ENCODE data around the gene HAUS8. TPM values are rescaled to one million over a fixed set of nuclear protein-coding genes. Genes with fewer than 3 reads are reported as not detected.

Gene HAUS8
- 10.4 and 15.5 TPM in 2 replicates for total RNA-seq (2014; rRNA removed; shearing (Covaris generic))

GRCh38 chr19:17075035-17075863 is at the start of gene HAUS8, which contains the start of gene MYO9B:
TSS of gene HAUS8 (minus strand) at chr19:17075452. CDS start at chr19:17075422, 30 bp downstream.
TSS of gene MYO9B (plus strand) at chr19:17075777. CDS start at chr19:17101718, 25,941 bp downstream.
- DNase-seq = peak; percentile 99
- no peaks in the 10 kb centered on the region for H3K27me3 ChIP-seq (ENCODE audit: control insufficient read depth, insufficient read depth, low read length)
- H3K4me3 ChIP-seq (ENCODE audit: insufficient read depth, low read depth, low read length) = peak within 1 kb of the TSS; percentile 82
- H3K36me3 ChIP-seq (replicated peaks; ENCODE audit: control insufficient read depth, insufficient read depth, low read length) = peaks cover 11% of the 10 kb centered on the region

GRCh38 chr19:17124025-17124424 is 48.8 kb upstream of the HAUS8 start:
- H3K27me3 ChIP-seq (ENCODE audit: control insufficient read depth, insufficient read depth, low read length) = no peaks in the 10 kb centered on the region
- no peak for DNase-seq
- H3K4me3 ChIP-seq (ENCODE audit: insufficient read depth, low read depth, low read length) = no peak overlapping the region
- peaks cover 2% of the 10 kb centered on the region; the same call in 1 of the 2 replicates for H3K36me3 ChIP-seq (replicated peaks; ENCODE audit: control insufficient read depth, insufficient read depth, low read length)

GRCh38 chr19:17123041-17123440 is 47.8 kb upstream of the HAUS8 start:
- Histone ChIP-seq H3K36me3 (replicated peaks; ENCODE audit: control insufficient read depth, insufficient read depth, low read length) (peaks cover 2% of the 10 kb centered on the region; the same call in 1 of the 2 replicates), H3K4me3 (ENCODE audit: insufficient read depth, low read depth, low read length) (no peak overlapping the region), H3K27me3 (ENCODE audit: control insufficient read depth, insufficient read depth, low read length) (no peaks in the 10 kb centered on the region)
- no peak for DNase-seq

GRCh38 chr19:17121736-17122293 is 46.6 kb upstream of the HAUS8 start:
- peaks cover 2% of the 10 kb centered on the region; the same call in 1 of the 2 replicates for H3K36me3 ChIP-seq (replicated peaks; ENCODE audit: control insufficient read depth, insufficient read depth, low read length)
- no peaks in the 10 kb centered on the region for H3K27me3 ChIP-seq (ENCODE audit: control insufficient read depth, insufficient read depth, low read length)
- DNase-seq = no peak
- no peak overlapping the region for H3K4me3 ChIP-seq (ENCODE audit: insufficient read depth, low read depth, low read length)

GRCh38 chr19:17118957-17119356 is 43.7 kb upstream of the HAUS8 start:
- DNase-seq = peak; percentile 49
- Histone ChIP-seq H3K27me3 (ENCODE audit: control insufficient read depth, insufficient read depth, low read length) (no peaks in the 10 kb centered on the region), H3K36me3 (replicated peaks; ENCODE audit: control insufficient read depth, insufficient read depth, low read length) (peaks cover 2% of the 10 kb centered on the region; the same call in 1 of the 2 replicates), H3K4me3 (ENCODE audit: insufficient read depth, low read depth, low read length) (no peak overlapping the region)

GRCh38 chr19:17116996-17117702 is 41.9 kb upstream of the HAUS8 start:
- peak; percentile 18 for DNase-seq
- Histone ChIP-seq H3K36me3 (replicated peaks; ENCODE audit: control insufficient read depth, insufficient read depth, low read length) (peaks cover 2% of the 10 kb centered on the region; the same call in 1 of the 2 replicates), H3K4me3 (ENCODE audit: insufficient read depth, low read depth, low read length) (no peak overlapping the region), H3K27me3 (ENCODE audit: control insufficient read depth, insufficient read depth, low read length) (no peaks in the 10 kb centered on the region)

GRCh38 chr19:17114414-17114831 is 39.2 kb upstream of the HAUS8 start:
- H3K27me3 ChIP-seq (ENCODE audit: control insufficient read depth, insufficient read depth, low read length) = no peaks in the 10 kb centered on the region
- DNase-seq = peak; percentile 75
- peaks cover 3% of the 10 kb centered on the region for H3K36me3 ChIP-seq (replicated peaks; ENCODE audit: control insufficient read depth, insufficient read depth, low read length)
- H3K4me3 ChIP-seq (ENCODE audit: insufficient read depth, low read depth, low read length) = no peak overlapping the region

- peaks cover 2% of the 10 kb centered on the region for H3K36me3 ChIP-seq (replicated peaks; ENCODE audit: control insufficient read depth, insufficient read depth, low read length)
- DNase-seq = no peak
- H3K27me3 ChIP-seq (ENCODE audit: control insufficient read depth, insufficient read depth, low read length) = no peaks in the 10 kb centered on the region
- H3K4me3 ChIP-seq (ENCODE audit: insufficient read depth, low read depth, low read length) = no peak overlapping the region
Observed at GRCh38 chr19:17113127-17113785, 38.0 kb upstream of the HAUS8 start.

- no peaks in the 10 kb centered on the region for H3K27me3 ChIP-seq (ENCODE audit: control insufficient read depth, insufficient read depth, low read length)
- no peak overlapping the region for H3K4me3 ChIP-seq (ENCODE audit: insufficient read depth, low read depth, low read length)
- peaks cover 2% of the 10 kb centered on the region for H3K36me3 ChIP-seq (replicated peaks; ENCODE audit: control insufficient read depth, insufficient read depth, low read length)
- no peak for DNase-seq
Observed at GRCh38 chr19:17112700-17113099, 37.4 kb upstream of the HAUS8 start.

- peak; percentile 68 for DNase-seq
- no peak overlapping the region for H3K4me3 ChIP-seq (ENCODE audit: insufficient read depth, low read depth, low read length)
- peaks cover 2% of the 10 kb centered on the region for H3K36me3 ChIP-seq (replicated peaks; ENCODE audit: control insufficient read depth, insufficient read depth, low read length)
- H3K27me3 ChIP-seq (ENCODE audit: control insufficient read depth, insufficient read depth, low read length) = no peaks in the 10 kb centered on the region
Observed at GRCh38 chr19:17112271-17112670, 37.0 kb upstream of the HAUS8 start.

- no peak for DNase-seq
- H3K27me3 ChIP-seq (ENCODE audit: control insufficient read depth, insufficient read depth, low read length) = no peaks in the 10 kb centered on the region
- H3K36me3 ChIP-seq (replicated peaks; ENCODE audit: control insufficient read depth, insufficient read depth, low read length) = peaks cover 2% of the 10 kb centered on the region
- no peak overlapping the region for H3K4me3 ChIP-seq (ENCODE audit: insufficient read depth, low read depth, low read length)
Observed at GRCh38 chr19:17111766-17112165, 36.5 kb upstream of the HAUS8 start.

- no peak overlapping the region for H3K4me3 ChIP-seq (ENCODE audit: insufficient read depth, low read depth, low read length)
- H3K27me3 ChIP-seq (ENCODE audit: control insufficient read depth, insufficient read depth, low read length) = no peaks in the 10 kb centered on the region
- no peak for DNase-seq
- peaks cover 2% of the 10 kb centered on the region for H3K36me3 ChIP-seq (replicated peaks; ENCODE audit: control insufficient read depth, insufficient read depth, low read length)
Observed at GRCh38 chr19:17110599-17110966, 35.3 kb upstream of the HAUS8 start.

- no peak for DNase-seq
- Histone ChIP-seq H3K4me3 (ENCODE audit: insufficient read depth, low read depth, low read length) (no peak overlapping the region), H3K27me3 (ENCODE audit: control insufficient read depth, insufficient read depth, low read length) (no peaks in the 10 kb centered on the region), H3K36me3 (replicated peaks; ENCODE audit: control insufficient read depth, insufficient read depth, low read length) (peaks cover 2% of the 10 kb centered on the region)
Observed at GRCh38 chr19:17109962-17110598, 34.8 kb upstream of the HAUS8 start.

GRCh38 chr19:17109300-17109699 is 34.0 kb upstream of the HAUS8 start:
- DNase-seq = no peak
- no peak overlapping the region for H3K4me3 ChIP-seq (ENCODE audit: insufficient read depth, low read depth, low read length)
- H3K27me3 ChIP-seq (ENCODE audit: control insufficient read depth, insufficient read depth, low read length) = no peaks in the 10 kb centered on the region
- peaks cover 2% of the 10 kb centered on the region for H3K36me3 ChIP-seq (replicated peaks; ENCODE audit: control insufficient read depth, insufficient read depth, low read length)
